G401 (cell line): ENCODE results near the gene NEK8. TPM values are rescaled to one million over a fixed set of nuclear protein-coding genes. Genes with fewer than 3 reads are reported as not detected.
A peak's percentile ranks its signal among the peaks of the same experiment; 100 is the strongest.

ENCODE experiments used
- DNase-seq: peaks from one replicate; pipeline ENCODE4 v3.0.0-alpha.2; 2015; ENCODE audit warnings: low spot score
- in situ Hi-C: cut with HindIII; loops from 2 replicates; pipeline ENCODE4 v1.10.0; 2016; ENCODE audit warnings: low sequenced_read_pairs, mixed read lengths
- total RNA-seq: library from RNA; depleted of rRNA; stranded (reverse); fragments of >200 nt; shearing (Covaris generic); gene quantifications from 2 replicates; pipeline ENCODE4 v1.2.3, GENCODE V29; 2014

NEK8 gene
- total RNA-seq, 1 experiment from 2014 or later = 10.2 TPM

DNA sequence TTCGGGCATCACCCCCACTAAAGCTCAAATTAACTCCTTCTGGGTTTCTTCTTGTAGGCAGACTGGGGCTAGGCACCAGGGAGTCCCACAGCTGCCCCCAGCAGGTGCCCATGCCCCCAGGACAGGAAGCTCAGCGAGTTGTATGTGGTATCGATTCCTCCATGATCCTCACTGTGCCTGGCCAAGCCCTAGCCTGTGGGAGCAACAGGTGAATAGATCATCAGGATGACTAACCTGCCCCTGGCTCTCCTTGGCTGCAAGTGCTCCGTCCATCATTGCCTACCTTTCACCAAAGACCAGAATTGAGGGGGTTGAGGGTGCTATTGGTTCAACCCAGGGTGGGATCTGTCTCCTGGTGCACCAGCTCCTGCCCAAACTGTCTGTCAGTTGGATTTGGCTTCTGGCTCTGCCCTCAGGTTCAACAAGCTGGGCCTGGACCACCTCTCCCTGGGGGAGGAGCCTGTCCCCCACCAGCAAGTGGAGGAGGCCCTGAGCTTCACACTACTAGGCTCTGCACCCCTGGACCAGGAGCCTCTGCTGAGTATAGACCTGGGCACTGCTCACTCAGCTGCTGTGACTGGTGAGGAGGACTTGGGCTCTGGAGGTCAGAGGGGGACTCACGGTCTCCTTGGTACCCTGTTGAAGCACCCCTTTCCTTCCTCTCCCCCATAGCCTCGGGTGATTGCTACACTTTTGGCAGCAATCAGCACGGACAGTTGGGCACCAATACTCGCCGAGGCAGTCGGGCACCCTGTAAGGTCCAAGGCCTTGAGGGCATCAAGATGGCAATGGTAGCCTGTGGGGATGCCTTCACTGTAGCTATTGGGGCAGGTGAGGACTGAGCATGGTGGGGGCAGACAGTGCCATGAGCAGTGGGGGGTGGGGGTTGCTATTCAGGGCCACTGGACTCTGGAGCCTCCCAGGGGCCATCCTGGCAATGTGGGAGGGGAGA, 12.1 kb downstream of the NEK8 start:
- in situ Hi-C loops = no loop called here

DNA sequence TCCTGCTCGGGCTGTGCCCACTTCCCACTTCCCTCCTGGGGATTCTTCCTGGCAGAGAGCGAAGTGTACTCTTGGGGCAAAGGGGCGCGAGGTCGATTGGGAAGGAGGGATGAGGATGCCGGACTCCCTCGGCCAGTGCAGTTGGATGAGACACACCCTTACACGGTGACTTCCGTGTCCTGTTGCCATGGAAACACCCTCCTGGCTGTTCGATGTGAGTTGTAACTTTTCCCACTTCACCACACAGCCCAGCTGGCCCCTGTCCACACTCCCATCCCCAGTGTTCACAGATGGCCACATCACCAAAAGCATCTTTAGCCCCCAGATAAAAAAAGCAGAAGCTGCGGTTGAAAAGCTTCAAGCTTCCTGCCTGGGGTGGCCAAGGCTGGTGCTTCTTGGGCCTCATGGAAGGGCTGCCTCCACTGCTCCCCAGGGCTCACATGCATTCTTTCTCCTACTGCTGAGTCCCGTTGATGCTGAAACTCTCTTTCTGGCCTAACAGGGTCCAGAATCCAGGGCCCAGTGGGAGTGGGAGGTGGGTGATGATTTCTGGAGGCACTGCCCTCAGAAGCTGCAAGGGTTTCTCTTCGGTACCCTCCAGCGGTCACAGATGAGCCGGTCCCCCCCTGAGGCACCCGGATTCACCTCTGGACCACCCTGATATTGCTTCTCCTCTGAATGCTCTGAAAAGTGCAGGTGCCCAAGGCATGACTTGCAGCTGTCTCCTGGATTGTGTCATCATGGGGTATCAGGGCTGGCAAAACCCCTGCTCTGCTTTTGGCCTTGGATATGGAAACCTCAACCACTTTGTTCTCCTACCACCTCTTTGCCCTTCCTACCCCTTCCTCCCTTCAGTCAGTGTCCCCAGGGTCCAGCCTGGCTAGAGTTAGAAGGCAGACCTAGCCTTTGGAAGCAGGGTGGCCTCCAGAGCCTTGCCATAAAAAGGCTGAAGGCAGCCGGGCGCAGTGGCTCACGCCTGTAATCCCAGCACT, 13.1 kb downstream of the NEK8 start:
- in situ Hi-C loops = no loop called here

More for the DNA sequence above, 12.1 kb downstream of the NEK8 start:
- no peak for DNase-seq

DNA sequence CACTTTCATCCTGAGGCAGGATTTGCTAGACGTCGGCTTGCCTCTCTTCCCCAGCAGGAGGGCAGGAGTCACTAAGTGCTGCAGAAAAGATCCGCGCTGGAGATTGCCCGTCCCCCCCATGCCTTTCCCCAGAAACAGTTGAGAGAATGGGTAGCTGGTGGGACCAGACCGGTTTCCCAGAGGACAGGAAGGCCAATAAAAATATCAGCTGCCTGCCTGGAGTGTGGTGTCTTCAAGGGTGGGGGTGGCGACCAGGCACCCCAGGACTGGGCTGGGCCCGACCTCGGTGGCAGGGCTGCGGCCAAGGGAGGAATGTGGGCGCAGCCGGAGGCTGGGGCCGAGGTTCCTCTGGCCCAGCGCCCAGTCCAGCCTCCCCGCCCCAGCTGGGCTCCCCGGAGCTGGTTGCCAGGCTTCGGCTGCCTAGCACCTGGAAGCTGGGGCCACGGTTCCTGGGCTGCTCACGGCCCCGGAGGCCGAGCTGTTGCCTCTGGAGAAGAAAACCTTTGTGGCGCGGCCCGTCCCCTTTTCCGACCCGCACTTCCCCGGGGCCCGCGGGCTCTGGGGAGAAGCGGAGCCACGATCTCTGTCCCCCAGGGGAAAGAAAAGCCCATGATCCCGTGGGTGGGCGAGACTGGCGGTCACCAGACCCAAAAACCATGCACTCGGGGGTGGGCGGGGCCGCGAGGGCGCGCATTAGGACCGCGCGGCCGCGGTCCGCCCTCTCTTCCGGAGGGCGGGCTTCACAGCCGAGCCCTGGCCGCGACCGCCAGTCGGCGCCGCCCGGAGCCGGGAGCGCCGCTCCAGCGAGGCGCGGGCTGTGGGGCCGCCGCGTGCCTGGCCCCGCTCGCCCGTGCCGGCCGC, 14.9 kb downstream of the NEK8 start, which contains the start of gene TRAF4:
TRAF4 (plus strand) TSS at position 769 of the 861 bp plus-strand sequence. CDS start 102 bp downstream, outside the sequence.
- in situ Hi-C loops = no loop called here
- peak; percentile 78 for DNase-seq

More for the DNA sequence above, 13.1 kb downstream of the NEK8 start:
- no peak for DNase-seq

DNA sequence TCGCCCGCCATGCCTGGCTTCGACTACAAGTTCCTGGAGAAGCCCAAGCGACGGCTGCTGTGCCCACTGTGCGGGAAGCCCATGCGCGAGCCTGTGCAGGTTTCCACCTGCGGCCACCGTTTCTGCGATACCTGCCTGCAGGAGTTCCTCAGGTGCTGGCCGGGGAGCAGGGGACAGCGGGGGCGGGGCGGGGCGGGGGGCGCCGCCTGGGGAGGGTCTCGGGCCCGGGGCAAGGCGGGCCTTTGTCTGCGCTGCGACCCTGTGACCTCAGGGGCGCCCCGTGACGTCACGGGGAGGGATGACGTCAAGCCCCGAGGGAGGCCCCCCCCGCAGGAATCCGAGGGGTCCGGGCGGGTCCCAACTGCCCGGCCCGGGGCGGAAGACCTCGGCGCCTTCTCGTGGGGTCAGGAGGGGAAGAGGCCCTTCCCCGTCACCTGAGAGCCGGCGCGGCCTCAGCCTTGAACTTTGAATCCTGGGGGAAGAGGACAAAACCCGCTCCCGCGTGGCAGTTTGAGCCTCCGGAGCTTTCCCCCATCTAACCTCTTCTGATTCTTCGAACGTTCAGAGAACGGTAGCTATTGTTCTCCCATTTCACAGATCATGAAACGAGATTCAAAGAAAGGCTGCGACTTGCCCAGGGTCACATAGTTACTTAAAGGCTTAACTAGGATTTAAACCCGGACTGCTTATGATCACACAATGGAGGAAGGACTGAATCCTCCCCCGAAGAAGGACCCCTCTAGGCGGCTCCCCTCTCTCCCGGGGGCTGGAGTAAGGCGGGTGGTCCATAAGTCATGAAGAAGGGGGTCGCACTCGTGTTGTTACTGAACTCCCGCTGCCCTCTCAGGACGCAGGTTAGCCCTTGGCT, 15.8 kb downstream of the NEK8 start:
- DNase-seq = no peak
- in situ Hi-C loops = no loop called here

DNA sequence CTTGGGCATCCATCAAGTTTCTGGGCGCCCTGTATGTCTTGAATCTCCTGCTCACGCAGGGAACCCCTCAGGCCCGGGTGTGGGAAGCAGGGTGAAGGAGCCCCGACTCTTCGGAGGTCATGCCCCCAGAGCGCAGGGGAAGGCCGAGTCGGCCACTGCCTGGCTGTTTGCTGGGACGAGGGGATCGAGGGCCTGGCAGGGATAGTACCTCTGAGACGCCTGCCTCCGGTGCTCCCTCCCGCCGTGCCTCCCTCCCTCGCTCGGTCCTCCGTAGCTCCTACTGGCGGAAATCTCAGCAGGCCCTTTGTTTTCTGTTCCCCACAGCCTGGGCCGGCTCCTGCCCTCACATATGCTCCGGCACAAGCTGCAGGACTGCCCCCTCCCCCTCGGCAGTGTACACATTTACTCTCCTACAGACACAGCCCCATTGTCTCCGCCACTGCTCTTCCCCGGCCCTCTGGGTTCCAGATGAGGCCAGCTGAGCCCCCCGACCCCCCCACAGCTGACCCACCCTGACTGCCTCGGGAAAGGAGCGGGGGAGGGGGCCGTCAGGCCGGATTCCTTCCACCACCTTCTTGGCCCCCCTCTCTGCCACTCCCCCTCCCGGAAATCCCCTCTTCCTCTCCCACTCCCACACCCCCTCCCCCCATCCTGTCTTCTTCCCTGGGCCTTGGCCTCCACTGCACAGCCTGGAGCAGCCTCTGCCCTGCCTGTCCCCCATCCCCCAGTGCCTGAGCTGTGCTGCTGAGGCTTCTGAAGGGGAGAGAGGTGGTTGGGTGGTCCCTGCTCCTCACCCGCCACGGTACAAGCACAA, 16.6 kb downstream of the NEK8 start:
- peak; percentile 68 for DNase-seq
- in situ Hi-C loops = no loop called here

DNA sequence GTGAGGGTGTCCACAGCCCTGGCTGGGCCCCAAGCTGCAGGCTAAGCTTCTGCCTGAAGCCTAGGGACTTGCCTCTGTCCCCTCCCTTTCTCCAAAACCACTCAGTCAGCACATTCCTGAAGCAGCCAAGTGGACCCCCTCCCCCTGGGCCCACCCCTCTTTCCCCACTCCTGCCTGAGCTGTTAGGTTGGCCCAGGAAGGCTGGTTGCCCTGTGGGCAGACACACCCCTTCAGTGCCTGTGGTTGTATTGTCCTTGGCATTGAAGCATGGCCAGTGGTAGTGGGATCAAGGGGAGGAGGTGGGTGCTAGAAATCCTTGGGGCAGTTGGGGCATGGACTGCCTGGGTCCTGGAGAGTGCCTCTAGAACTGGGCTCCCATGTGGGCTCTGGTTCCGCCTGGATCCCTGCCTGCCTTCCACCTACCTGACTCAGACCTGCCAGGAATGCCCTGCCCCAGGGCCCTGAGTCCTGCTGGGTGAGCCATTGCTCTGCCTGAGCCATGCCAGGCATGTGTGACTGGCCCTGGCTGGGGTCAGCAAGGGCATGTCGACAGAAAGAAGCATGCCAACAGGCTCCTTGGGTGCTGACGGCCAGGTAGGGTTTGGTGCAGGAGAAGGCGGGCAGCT, 17.3 kb downstream of the NEK8 start:
- in situ Hi-C loops = no loop called here
- DNase-seq = no peak

DNA sequence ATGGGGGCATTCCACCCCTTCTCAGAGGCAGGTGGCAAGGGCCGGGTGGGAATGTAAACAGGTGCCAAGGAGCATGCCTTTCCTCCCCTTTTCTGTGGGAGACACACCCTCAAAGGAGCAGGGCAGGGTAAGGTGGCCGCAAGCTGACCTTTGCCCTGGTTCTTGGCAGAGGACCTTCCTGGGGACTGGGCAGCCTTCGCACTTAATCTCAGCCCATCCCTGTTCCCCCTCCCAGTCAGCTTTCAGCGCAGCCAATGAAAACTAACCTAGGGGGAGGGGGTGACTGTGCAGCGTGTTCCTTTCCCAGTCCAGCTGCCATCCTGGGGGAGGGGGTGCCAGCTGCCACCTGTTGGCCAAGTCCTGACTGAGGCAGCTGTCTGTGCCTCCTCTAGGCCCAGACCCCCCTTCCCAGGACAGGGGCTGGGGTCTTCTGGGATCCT, 18.0 kb downstream of the NEK8 start:
- in situ Hi-C loops = no loop called here
- DNase-seq = peak; percentile 24

DNA sequence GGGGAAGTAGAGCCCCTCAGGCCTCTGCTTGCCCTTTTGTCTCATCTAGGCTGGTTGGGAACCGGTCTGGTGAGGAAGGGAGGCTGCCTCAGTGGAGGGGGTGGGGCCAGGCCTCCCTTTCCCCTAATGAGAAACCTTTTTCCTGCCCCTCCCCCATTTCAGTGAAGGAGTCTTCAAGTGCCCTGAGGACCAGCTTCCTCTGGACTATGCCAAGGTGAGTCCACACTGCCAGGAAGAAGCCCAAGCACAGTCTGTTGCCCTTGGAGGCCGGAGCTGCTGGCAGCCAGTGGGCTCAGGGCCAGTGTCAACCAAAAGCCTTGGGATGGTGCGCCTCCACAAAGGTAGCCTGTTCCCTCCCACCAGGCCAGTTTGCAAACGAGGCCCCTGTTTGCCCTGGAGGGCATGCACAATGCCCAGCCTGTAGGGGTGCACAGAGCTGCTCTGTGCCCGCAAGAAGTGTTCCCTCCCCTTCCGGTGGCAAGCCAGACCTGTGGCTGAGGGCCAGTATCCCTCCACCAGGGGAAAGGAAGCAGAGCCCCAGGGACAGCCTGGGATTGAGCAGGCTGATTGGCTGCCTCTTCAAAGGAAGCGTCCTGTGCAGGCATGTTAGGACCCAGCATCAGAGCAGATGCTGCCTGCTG, 18.6 kb downstream of the NEK8 start:
- peak; percentile 78 for DNase-seq
- in situ Hi-C loops = no loop called here

DNA sequence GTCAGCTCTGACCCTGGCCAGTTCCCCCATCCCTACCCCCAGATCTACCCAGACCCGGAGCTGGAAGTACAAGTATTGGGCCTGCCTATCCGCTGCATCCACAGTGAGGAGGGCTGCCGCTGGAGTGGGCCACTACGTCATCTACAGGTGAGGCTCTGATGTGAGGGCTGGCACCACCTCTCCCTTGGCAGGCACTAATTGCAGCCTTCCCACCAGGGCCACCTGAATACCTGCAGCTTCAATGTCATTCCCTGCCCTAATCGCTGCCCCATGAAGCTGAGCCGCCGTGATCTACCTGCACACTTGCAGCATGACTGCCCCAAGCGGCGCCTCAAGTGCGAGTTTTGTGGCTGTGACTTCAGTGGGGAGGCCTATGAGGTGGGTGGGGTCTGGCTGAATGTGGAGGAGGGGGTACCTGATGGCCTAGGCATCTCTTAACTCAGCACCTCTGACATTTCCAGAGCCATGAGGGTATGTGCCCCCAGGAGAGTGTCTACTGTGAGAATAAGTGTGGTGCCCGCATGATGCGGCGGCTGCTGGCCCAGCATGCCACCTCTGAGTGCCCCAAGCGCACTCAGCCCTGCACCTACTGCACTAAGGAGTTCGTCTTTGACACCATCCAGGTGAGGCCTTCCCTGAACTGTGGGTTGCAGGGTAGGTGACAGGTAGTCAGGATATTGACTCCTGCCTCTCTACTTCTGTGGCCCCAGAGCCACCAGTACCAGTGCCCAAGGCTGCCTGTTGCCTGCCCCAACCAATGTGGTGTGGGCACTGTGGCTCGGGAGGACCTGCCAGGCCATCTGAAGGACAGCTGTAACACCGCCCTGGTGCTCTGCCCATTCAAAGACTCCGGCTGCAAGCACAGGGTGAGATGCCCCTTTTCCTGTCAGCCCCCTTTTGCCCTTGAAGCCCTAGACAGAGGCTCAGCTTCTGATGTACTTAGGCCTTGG, 19.5 kb downstream of the NEK8 start:
- in situ Hi-C loops = no loop called here
- DNase-seq = no peak

DNA sequence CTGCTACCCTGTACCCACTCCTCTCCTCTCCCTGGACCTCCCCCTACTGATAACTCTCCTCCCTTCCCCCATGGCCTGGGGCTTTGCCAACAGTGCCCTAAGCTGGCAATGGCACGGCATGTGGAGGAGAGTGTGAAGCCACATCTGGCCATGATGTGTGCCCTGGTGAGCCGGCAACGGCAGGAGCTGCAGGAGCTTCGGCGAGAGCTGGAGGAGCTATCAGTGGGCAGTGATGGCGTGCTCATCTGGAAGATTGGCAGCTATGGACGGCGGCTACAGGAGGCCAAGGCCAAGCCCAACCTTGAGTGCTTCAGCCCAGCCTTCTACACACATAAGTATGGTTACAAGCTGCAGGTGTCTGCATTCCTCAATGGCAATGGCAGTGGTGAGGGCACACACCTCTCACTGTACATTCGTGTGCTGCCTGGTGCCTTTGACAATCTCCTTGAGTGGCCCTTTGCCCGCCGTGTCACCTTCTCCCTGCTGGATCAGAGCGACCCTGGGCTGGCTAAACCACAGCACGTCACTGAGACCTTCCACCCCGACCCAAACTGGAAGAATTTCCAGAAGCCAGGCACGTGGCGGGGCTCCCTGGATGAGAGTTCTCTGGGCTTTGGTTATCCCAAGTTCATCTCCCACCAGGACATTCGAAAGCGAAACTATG, 20.4 kb downstream of the NEK8 start:
- in situ Hi-C loops = no loop called here

DNA sequence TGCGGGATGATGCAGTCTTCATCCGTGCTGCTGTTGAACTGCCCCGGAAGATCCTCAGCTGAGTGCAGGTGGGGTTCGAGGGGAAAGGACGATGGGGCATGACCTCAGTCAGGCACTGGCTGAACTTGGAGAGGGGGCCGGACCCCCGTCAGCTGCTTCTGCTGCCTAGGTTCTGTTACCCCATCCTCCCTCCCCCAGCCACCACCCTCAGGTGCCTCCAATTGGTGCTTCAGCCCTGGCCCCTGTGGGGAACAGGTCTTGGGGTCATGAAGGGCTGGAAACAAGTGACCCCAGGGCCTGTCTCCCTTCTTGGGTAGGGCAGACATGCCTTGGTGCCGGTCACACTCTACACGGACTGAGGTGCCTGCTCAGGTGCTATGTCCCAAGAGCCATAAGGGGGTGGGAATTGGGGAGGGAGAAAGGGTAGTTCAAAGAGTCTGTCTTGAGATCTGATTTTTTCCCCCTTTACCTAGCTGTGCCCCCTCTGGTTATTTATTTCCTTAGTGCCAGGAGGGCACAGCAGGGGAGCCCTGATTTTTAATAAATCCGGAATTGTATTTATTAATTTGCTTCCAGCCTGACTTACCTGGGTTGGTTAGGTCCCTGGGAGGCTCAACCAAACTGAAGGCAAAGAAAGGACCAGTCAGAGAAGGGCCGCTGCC, 21.1 kb downstream of the NEK8 start:
- no peak for DNase-seq
- in situ Hi-C loops = no loop called here

More for the DNA sequence above, 20.4 kb downstream of the NEK8 start:
- no peak for DNase-seq

DNA sequence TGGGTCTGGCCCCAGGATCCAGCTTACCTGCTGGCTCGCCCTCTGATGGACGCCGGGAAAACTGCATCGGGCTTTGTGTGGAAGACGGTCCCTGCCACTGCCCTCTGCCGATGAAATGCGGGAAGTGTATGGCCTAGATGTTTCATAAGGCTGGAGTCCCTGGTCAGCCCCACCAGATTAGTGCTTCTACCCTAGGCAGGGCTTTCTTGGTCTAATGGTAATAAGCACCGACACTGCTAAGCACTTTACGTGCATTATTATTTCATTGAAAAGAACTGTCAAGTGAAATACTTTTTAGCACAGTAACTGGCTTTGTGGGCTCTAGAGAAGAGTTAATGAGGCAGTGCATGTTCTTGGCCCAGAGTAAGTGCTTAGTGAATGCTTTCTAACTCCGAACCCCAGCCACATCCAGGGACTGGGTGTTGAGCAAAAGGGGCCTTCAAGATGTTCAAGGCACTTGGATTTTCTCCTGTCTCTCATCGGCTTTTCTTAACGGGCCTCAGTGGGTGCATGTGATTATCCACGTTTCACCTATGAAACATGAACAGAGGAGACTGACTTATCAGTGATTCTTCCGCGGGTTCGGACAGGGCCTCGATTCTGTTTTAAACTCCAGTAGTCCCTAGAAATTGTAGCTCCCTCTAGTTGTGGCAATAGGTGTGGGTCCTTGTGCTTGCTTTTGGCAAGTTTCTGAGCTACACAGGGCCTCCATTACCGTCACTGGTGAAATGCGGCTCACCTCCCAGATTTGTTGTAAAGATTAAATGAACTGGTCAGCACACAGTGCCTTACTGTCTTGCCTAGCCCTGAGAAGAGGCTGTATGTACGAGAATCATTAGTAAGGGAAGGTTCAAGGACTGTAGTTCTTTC, 21.8 kb downstream of the NEK8 start:
- in situ Hi-C loops = no loop called here
- DNase-seq = peak; percentile 95
